MCF 10A (cell line): ENCODE results near the gene C11orf21. TPM values are rescaled to one million over a fixed set of nuclear protein-coding genes. Genes with fewer than 3 reads are reported as not detected.

ENCODE experiments used
- BruUV-seq: library from RNA; stranded (reverse); fragments of 400-500 nt; replicated peaks from 2 replicates; lab custom pipeline; 2021; lab: Mats Ljungman, UMichigan
- CTCF ChIA-PET: fragments of 300-600 bp; sonication (Branson Sonifier 250); formaldehyde crosslinking; extraction: SDS; loops from one replicate; lab custom pipeline; 2021; ENCODE audit warnings: antibody characterized with exemption, inconsistent platforms; lab: Yijun Ruan, JAX
- POLR2A ChIA-PET: fragments of 300-600, 350-650 bp; sonication (Branson Sonifier 250); formaldehyde crosslinking; extraction: SDS; loops from one replicate; lab custom pipeline; 2020; ENCODE audit warnings: antibody characterized with exemption, inconsistent platforms; lab: Yijun Ruan, JAX
- DNase-seq: peaks from one replicate; pipeline ENCODE4 v3.0.0-alpha.2; 2018; ENCODE audit not compliant: unreplicated experiment
- H3K27ac Mint-ChIP-seq: one replicate; pipeline ENCODE4 v1.8.0; 2022; ENCODE audit warnings: mild to moderate bottlenecking, low read depth, mixed read lengths; ENCODE audit not compliant: unreplicated experiment
- H3K27me3 Mint-ChIP-seq: one replicate; pipeline ENCODE4 v1.8.0; 2022; ENCODE audit warnings: mixed read lengths; ENCODE audit not compliant: insufficient read depth, unreplicated experiment
- H3K36me3 Mint-ChIP-seq: one replicate; pipeline ENCODE4 v1.8.0; 2022; ENCODE audit warnings: mild to moderate bottlenecking, moderate library complexity, mixed read lengths; ENCODE audit not compliant: insufficient read depth, unreplicated experiment
- H3K4me1 Mint-ChIP-seq: one replicate; pipeline ENCODE4 v1.8.0; 2022; ENCODE audit warnings: mixed read lengths; ENCODE audit not compliant: insufficient read depth, unreplicated experiment
- H3K4me3 Mint-ChIP-seq: one replicate; pipeline ENCODE4 v1.8.0; 2022; ENCODE audit warnings: mild to moderate bottlenecking, moderate library complexity, mixed read lengths; ENCODE audit not compliant: unreplicated experiment
- H3K9me3 Mint-ChIP-seq: one replicate; pipeline ENCODE4 v1.8.0; 2022; ENCODE audit warnings: mixed read lengths; ENCODE audit not compliant: unreplicated experiment
- intact Hi-C: fragments of 100-400 bp; cut with micrococcal nuclease; formaldehyde crosslinking; loops from 2 replicates; pipeline ENCODE4 v1.14.1; 2022
- total RNA-seq: library from RNA; stranded (reverse); gene quantifications from 2 replicates; pipeline ENCODE4 v1.2.3, GENCODE V29; 2022
- TF ChIP-seq, protein P1 (sequence below): fragments of 200-600 bp; IDR thresholded peaks from one replicate; pipeline ENCODE4 v1.8.0; 2022; ENCODE audit warnings: antibody characterized with exemption, mild to moderate bottlenecking; ENCODE audit not compliant: unreplicated experiment

Gene C11orf21
- total RNA-seq, 1 experiment from 2014 or later, result not detected

DNA sequence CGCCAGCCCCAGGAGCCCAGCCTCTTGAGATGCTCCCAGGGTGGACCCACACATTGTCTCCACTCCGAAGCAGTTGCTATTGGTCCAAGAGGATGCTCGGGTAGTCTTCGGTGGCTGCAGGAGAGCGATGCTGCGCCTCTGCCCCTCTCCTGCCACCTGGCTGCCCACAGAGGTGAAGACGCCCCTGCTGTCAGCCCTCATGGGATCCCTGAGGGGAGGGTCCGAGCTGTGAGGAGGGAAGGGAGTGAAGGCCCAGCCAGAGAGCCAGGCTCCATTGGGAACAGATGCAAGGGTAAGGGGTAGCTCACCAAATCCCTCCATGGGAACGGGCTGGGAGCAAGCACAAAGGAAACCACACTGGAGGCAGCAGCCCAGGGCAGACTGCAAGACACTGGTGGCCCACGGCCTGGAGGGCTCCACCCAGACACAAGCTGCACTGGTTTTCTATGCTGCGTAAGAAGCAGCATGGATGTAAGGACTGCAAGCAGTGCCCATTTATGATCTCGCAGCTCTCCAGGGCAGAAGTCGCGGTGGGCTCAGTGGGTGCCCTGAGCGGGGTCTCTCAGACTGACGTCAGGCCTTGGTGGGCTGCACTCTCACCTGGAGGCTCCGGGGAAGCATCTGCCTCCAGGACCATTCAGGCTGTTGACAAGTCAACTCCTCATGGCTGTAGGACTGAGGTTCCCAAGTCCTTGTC, 15.8 kb upstream of the C11orf21 start:
- BruUV-seq, result no TSS peak
- intact Hi-C loops, result no loop called here
- no peaks in the 10 kb centered on the region for H3K36me3 Mint-ChIP-seq
- H3K9me3 Mint-ChIP-seq, result no peaks in the 10 kb centered on the region
- H3K4me1 Mint-ChIP-seq, result no peaks in the 10 kb centered on the region
- H3K27ac Mint-ChIP-seq, result no peak overlapping the region
- ChIA-PET POLR2A (no interaction called here), CTCF (interaction anchor here (1.0 to 5.4 kb wide), 3 partner anchors 11 to 102 kb away, joined by 3 to 38 read pairs (median 17); no protein-coding TSS in a partner anchor)
- no peaks in the 10 kb centered on the region for H3K27me3 Mint-ChIP-seq
- no peak for DNase-seq
- TF ChIP-seq, protein P1, sequence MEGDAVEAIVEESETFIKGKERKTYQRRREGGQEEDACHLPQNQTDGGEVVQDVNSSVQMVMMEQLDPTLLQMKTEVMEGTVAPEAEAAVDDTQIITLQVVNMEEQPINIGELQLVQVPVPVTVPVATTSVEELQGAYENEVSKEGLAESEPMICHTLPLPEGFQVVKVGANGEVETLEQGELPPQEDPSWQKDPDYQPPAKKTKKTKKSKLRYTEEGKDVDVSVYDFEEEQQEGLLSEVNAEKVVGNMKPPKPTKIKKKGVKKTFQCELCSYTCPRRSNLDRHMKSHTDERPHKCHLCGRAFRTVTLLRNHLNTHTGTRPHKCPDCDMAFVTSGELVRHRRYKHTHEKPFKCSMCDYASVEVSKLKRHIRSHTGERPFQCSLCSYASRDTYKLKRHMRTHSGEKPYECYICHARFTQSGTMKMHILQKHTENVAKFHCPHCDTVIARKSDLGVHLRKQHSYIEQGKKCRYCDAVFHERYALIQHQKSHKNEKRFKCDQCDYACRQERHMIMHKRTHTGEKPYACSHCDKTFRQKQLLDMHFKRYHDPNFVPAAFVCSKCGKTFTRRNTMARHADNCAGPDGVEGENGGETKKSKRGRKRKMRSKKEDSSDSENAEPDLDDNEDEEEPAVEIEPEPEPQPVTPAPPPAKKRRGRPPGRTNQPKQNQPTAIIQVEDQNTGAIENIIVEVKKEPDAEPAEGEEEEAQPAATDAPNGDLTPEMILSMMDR, result no peak
- H3K4me3 Mint-ChIP-seq, result no peak overlapping the region

DNA sequence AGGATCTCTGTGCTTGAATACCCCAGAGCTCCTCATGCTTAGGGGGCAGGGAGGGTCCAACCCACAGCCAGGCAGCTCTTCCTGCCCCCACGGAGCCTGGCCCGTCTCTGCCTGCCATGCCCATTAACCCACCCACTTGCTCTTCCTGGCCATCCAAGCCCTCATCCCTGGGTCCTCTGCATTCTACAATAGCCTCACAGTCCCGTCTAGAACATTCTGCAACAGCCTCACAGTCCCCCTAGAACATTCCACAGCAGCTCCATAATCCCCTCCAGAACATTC, 15.2 kb upstream of the C11orf21 start:
- H3K9me3 Mint-ChIP-seq, result no peaks in the 10 kb centered on the region
- BruUV-seq, result no TSS peak
- no peak overlapping the region for H3K27ac Mint-ChIP-seq
- no peak overlapping the region for H3K4me3 Mint-ChIP-seq
- ChIA-PET CTCF (interaction anchor here (2.8 to 5.4 kb wide), 2 partner anchors 12 to 103 kb away, joined by 17 to 38 read pairs; no protein-coding TSS in a partner anchor), POLR2A (no interaction called here)
- DNase-seq, result no peak
- H3K4me1 Mint-ChIP-seq, result no peaks in the 10 kb centered on the region
- intact Hi-C loops, result no loop called here
- no peaks in the 10 kb centered on the region for H3K36me3 Mint-ChIP-seq
- H3K27me3 Mint-ChIP-seq, result no peaks in the 10 kb centered on the region
- TF ChIP-seq, protein P1, result no peak

DNA sequence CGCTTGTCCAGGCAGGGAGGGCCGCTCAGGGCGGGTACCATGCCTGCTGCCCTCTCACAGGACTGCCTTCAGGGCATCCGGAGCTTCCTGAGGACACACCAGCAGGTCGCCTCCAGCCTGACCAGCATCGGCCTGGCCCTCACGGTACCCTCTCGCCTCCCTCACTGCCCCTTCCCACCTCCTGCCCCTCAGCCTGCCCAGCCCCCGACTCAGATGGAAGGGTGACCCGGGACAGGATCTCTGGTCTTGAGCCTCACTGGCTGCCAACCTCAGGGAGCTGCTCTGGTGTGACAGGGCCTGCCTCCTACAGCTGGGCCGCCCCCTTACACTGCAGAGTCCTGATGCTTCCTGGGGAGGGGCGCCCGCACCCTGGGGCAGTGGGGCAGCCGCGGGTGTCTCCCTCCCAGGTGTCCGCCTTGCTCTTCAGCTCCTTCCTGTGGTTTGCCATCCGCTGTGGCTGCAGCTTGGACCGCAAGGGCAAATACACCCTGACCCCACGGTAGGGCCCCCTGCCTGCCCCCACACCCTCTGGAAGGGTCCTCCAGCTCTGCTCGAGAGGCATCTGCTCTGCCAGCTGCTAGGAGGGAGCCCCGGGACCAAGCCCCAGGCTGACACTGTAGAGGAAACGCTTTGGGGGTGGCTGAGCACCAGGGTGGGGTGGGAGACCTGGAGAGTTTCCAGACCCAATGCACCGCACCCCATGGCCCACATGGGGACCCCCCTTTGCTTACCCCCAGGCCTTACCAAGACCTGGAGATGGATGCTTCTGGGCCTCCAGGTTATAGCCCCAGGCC, 14.6 kb upstream of the C11orf21 start:
- no peak overlapping the region for H3K4me3 Mint-ChIP-seq
- intact Hi-C loops, result no loop called here
- POLR2A ChIA-PET, result no interaction called here
- CTCF ChIA-PET, result interaction anchor here (0.6 to 5.4 kb wide), 3 partner anchors 11 to 104 kb away, joined by 3 to 38 read pairs (median 17); no protein-coding TSS in a partner anchor
- H3K27ac Mint-ChIP-seq, result no peak overlapping the region
- no peaks in the 10 kb centered on the region for H3K4me1 Mint-ChIP-seq
- TF ChIP-seq, protein P1, result no peak
- no peaks in the 10 kb centered on the region for H3K36me3 Mint-ChIP-seq
- DNase-seq, result no peak
- no TSS peak for BruUV-seq
- H3K27me3 Mint-ChIP-seq, result no peaks in the 10 kb centered on the region
- H3K9me3 Mint-ChIP-seq, result no peaks in the 10 kb centered on the region
